Fibroblast of skin of back (primary cell): ENCODE data around the gene UNC45B.
"Not testable (repeated sequence)": the region's sequence is repeated elsewhere in the genome, so short reads cannot be mapped to it uniquely, and the experiment has no call there.

Source experiments
- DNase-seq: peaks from one replicate; pipeline ENCODE4 v3.0.0-alpha.2; 2013

The UNC45B gene

GRCh38 chr17:35222452-35222851, 74.8 kb downstream of the UNC45B start:
- no peak for DNase-seq

DNA sequence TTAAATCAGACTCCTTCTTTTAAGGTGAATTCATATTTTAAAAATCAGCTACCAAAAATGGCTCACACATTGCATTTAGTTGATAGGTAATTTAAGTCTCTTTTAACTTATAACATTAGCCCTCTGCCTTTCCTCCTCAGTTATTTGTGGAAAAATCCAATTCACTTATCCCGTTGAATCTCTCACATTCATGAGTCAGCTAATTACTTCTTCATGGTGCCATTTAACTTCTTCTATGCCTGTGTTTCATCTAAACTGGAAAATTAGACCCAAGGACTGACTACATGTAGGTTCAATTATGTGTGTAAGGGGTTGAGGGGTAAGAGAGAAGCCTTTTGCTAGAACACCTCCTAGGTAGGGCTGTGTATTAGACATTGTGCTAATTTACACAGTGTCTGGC, 76.8 kb downstream of the UNC45B start:
- no peak for DNase-seq

- DNase-seq, result no peak
Observed at GRCh38 chr17:35227546-35227945, 79.9 kb downstream of the UNC45B start.

DNA sequence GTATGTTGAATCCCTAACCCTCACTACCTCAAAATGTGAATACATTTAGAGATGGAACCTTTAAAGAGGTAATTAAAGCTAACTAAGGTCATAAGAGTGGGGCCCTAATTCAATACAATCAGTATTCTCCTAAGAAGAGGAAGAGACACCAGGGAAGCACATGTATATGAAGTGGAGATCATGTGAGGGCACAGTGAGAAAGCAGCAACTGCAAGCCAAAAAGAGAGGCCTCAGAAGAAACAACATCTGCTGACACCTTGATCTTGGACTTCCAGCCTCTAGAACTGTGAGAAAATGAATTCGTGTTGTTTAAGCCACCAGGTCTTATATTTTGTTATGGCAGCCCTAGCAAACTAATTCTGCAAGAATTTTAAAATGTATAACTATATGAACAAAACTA, 82.0 kb downstream of the UNC45B start:
- no peak for DNase-seq

DNA sequence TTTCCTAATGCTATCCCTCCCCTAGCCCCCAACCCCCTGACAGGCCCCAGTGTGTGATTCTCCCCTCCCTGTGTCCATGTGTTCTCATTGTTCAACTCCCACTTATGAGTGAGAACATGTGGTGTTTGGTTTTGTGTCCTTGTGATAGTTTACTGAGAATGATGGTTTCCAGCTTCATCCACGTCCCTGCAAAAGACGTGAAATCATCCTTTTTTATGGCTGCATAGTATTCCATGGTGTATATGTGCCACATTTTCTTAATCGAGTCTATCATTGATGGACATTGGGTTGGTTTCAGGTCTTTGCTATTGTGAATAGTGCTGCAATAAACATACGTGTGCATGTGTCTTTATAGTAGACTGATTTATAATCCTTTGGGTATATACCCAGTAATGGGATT, 86.7 kb downstream of the UNC45B start:
- DNase-seq, result not testable (repeated sequence)

DNA sequence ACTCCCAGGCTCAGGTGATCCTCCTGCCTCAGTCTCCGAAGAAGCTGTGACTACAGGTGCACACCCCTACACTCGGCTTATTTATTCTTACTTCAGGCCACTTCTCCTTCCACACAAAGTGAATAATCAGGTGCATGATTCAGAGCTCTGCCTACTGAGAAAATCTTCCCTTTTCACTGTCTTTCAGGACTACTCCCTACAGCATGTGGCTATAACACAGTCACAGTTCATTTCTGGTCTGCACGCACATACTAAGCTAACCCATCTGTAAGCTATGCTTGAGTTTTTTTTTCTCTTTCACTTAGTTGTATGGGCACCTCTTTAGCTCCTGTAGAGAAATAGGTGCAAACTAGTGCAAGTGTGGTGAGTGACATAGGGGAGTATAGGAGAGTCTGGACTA, 87.7 kb downstream of the UNC45B start:
- no peak for DNase-seq

DNA sequence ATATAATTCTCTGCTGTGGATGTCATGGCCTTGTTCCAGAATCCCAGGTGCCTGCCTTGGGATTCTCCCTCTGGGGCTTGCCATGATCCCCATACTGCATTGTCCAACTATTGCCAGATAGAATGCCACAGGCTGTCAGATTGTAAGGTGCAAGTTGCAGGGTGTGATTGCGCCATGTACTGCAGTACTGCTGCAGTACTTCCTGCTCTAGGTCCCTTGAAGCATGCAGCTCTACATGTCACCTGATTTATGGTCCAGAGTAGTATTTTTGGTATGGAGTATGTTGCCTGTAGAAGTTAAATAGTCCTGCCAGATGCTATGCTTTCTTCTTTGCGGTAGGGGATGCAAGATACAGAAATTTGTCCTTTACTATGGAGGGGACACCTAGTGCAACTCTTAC, 88.3 kb downstream of the UNC45B start:
- no peak for DNase-seq

DNA sequence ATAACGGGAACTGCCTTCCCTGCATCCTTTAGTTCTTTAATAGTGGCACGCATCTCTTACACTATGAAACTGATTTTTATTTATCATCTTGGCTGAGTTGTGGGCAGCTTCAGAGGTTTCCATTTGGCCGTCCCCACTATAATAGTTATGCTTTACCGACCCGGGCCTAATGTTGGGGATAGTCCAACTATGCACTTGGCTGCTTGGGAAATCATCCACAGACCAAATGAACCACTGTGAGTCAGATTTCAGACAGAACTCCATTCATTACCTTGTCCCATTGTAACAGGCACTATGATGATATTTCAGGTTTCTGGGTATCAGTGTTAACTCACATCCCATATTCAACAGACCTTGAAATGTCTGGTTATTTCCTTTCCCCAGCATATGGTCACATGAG, 89.2 kb downstream of the UNC45B start:
- DNase-seq, result no peak

GRCh38 chr17:35238821-35239220, 91.2 kb downstream of the UNC45B start:
- DNase-seq, result peak; percentile 45
